ENCODE data around the gene CCDC81. TPM values are rescaled to one million over a fixed set of nuclear protein-coding genes. Genes with fewer than 3 reads are reported as not detected.

CCDC81 gene
- polyA plus RNA-seq, 4 donors, result 0.13 to 0.41 (median 0.22) TPM; not detected in 1

DNA sequence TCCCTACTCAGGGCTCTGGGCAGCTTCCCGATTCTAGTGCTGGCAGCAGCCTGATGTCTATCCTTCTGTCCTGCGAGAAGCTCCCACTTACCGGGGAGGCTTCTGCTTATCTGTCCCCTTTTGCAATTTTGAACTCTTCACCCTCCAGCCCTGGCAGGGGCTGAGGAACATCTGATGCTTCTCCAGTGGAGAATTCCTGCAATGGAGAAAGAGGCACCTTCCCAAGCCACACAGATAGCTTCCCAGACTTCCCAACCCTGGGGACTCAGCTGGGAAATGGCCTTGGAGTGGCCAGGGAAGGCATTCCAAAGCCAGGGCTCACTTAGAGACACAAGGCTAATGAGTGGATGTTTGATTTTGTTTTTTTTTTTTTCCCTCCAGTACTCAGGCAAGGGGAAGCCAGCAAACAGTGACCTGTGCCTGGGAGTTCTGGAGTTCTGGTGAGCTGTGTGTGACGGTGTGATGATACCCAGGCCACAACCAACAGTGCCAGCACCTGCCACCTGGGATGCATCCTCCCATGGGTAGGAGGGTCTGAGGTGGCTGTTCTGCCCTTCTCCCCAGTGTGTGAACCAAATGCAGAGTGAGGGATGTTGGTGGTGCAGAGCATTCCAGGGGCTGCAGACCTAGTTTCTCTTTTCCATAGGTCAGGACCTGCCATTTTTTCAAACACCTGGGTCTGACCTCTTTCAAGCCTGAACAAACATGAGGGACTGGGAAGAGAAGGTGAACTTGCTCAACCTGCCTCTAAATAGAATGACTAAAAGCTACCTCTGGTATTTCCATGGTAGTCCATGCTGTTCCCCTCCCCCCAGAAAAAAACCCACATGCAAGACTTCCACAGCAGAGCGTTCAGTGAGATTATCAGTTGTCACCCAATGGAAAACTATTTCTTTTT lies 95.1 kb downstream of the CCDC81 start:
- no peaks in the 10 kb centered on the region for H3K9me3 ChIP-seq (ENCODE audit: control insufficient read depth in 2 of 2, insufficient read depth in 1 of 2, low read depth in 1 of 2, low read length in 1 of 2)
- no peak overlapping the region for H3K4me3 ChIP-seq (ENCODE audit: low read depth in 1 of 3, low read length in 3 of 3)
- DNase-seq (no peak), FAIRE-seq (no peak)
- H3K27ac ChIP-seq (ENCODE audit: low read depth in 1 of 3, low read length in 2 of 3), result no peak overlapping the region
- no peaks in the 10 kb centered on the region for H3K27me3 ChIP-seq (ENCODE audit: control insufficient read depth in 3 of 3, insufficient read depth in 3 of 3, low read length in 3 of 3)
- no peaks in the 10 kb centered on the region for H3K36me3 ChIP-seq (ENCODE audit: control insufficient read depth in 3 of 3, insufficient read depth in 2 of 3, low read depth in 1 of 3, low read length in 3 of 3)
- WGBS, 3 donors, result 81 to 87% (median 83%) methylated on average over 5 of the region's 5 CpGs
- no peaks in the 10 kb centered on the region for H3K4me1 ChIP-seq (ENCODE audit: control insufficient read depth in 3 of 3, insufficient read depth in 2 of 3, low read depth in 1 of 3, low read length in 2 of 3)

Other genes with a start within 250 kb of the CCDC81 start
- gene EED, start 130.1 kb upstream of the CCDC81 start, polyA plus RNA-seq, result 10 to 100 TPM; 13.5 to 27.0 (median 14.9) TPM
- 10 to 100 TPM; 16.8 to 36.5 (median 24.5) TPM for gene HIKESHI, start 72.6 kb upstream of the CCDC81 start, polyA plus RNA-seq

Measured in small intestine (tissue), 7 donors.